DMS114 treated with DMSO at 0.1 percent for 48 hours (cell line): ENCODE data around the gene ATP2C2.
A peak's percentile ranks its signal among the peaks of the same experiment; 100 is the strongest.
"Not testable (repeated sequence)": the region's sequence is repeated elsewhere in the genome, so short reads cannot be mapped to it uniquely, and the experiment has no call there.

Experiments used
- DNase-seq: peaks from one replicate; lab custom pipeline; 2025; ENCODE audit not compliant: unreplicated experiment; lab: John Stamatoyannopoulos, UW

ATP2C2 gene

DNA sequence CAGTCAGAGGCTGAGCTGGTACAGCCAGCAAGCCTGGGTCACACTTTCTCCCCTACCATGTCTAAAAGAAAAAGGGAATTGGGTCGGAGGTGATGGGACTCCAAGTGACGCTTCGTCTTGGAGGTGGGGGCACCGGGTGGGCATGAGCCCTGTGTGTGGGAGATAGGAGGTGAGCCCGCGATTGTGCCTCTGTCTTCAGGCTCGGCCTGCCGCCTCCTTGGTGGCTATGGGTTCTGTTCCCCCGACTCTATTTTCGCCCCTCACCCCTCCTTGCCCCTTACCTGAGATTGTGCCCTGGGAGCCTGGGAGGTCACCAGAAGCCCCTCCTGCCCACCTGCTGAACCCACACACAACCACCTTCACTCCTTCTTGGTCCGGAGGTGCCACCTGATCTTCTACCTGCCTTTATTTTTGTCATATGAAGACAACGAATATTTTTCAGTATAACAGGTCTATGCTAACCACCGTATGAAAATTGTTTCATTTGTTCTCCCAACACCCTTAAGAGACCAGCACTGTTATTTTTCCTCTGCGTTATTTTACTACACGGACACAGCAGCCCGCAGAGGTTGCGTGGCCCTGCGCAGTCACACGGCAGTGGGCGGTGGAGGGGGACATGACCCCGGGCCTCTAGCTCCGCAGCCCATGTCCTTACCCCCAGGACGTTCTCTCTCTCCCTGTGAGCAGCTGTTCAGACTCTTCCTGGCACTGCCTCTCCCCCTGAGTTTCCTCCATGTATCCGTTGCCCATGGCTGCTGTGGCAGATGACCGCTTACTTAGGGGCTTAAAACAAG lies 49.9 kb downstream of the ATP2C2 start:
- DNase-seq: no peak

DNA sequence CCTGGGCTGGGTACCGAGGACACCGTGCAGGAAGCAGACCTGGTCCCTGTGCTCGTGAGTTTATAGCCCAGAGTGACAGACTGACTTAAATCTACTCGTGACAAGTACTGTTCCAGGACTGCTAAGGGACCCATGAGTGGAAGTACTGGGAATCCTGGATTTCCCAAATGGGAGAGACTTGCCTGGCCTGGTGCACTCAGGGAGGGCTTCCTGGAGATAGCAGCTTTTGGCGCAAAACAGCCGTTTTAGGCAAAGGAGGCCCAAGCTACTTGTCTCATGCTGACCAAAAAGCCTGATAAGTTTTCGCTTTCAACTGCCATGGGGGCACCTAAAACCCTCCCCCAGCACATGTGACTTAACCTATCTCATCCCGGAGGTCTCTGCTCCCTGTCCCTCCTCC lies 51.4 kb downstream of the ATP2C2 start:
- no peak for DNase-seq

DNA sequence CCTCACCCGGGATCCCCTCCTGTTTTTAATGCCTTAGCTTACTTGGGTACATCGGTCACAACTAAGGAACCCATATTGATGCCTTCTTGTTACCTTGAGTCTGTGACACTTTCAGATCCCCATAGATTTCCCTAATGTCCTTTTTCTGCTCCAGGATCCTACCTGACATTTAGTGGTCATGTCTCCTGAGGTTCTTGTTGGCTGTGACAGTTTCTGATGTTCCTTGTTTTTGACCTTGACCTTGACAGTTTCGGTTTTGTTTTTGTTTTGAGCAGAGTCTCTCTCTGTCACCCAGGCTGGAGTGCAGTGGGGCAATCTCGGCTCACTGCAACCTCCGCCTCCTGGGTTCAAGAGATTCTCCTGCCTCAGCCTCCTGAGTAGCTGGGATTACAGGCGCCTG lies 52.2 kb downstream of the ATP2C2 start:
- not testable (repeated sequence) for DNase-seq

DNA sequence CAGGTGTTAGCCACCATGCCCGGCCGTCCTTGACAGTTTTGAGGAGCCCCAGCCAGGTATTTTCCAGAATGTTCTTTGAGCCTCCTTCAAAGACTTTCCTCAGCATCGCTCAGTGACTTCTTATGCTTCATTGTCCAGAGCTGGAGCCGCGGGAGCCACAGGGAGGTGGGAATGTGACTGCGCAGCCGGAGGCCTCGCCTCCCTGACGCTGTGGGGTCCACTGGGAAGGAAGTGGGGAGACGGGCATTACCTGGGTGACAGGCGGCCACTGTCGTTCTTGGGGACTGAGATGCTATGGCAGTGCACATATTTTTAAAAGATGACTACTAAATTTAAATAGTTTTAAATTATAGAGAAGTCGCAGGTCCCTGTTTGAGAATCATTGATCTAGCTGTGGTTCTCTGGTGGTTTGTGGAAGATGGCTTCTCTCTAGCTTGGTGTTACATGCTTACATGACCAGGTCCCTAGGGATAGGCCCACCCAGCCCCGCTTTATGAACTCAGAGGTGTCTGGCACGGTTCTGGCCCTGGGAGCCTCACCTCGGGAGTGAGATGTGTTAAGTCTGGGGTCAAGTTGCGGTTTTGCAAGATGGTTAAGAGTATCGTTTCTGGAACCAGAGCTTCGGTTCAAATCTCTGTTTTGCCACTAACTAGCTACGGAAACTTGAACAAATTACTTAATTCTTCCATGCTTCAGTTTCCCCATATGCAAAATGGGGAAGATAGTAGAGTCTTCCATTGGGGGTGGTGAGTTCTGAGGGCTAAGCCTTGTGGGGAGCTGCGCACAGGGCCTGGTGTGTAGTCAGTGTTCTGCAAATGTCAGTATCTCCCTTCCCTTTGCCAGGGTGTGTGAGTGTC lies 53.0 kb downstream of the ATP2C2 start:
- DNase-seq: no peak

DNA sequence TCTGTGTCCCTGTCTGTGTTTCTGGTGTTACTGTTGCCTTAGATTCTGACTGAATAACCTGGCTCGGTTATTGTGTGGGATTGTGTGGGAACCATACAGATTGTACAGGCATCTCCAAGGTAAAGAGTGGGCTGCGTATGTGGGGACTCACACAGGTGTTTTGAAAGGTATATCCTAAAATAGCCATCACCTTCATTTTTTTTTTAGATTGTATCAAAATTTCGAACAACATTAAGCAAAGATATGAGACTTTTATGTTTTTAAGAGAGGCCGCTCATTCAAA lies 53.5 kb downstream of the ATP2C2 start:
- no peak for DNase-seq

DNA sequence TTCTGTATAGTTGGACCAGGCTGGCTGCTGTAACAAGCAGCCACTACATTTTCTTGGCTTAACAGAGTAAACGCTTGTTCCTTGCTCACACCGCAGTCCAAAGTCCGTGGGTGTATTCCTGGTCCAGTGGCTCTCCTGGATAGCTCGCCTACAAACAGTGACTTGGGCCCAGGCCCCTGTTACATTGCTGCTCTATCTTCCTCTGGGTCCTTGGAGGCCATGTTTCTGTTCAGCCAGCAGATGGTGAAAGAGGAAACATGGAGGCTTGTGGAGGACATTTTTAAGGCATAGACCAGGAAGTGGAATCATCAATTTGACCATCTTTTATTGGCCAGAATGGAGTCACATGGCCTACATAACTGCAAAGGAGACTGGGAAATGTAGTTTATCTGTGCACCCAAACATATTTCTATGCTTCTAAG lies 55.1 kb downstream of the ATP2C2 start:
- DNase-seq: peak; percentile 44

DNA sequence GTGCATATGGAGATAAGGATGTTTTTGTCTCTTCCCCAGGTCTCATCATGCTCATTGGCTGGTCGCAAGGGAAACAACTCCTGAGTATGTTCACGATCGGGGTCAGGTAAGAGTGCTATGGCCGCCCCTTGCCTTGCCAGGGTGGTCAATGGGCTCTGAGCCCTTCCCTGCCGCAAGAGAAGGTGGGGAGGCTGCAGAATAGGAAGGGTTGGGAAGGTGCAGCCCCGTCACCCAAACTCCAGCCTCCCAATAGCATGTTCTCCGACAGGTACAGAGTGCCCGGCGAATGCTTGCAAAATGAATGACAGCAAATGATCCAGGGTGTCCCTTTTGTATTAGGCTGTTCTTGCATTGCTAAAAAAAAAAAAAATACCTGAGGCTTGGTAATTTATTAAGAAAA lies 57.4 kb downstream of the ATP2C2 start:
- no peak for DNase-seq

DNA sequence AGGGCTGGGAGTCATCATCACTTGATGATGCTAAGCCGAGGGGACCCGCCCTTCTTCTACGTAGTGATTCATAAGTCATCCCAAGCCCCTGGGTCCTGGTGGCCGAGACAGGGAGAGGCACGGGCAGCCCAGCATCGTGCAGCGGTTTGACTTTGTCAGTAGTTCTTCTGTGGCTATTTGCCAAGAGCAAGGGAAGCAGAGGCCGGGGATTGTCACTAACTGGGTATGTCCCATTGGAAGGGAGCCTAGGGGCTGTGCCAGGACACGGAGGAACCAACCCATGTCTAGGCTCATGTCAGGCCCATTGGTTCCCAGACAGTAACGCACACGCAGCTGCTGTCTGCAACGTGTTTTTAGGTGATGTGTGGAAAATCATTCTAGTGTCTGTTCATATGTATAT lies 58.5 kb downstream of the ATP2C2 start:
- no peak for DNase-seq

DNA sequence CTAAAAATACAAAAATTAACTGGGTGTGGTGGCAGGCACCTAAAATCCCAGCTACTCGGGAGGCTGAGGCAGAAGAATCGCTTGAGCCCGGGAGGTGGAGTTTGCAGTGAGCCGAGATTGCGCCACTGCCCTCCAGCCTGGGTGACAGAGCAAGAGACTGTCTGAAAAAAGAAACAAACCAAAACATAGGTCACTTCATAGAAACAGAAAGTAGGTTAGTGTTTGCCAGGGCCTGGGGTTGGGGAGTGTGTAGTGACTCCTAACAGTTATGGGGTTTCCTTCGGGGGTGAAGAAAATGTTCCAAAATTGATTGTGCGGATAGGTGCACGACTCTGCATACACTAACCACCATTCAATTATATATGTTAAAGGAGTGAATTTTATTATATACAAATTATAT lies 59.2 kb downstream of the ATP2C2 start:
- DNase-seq: no peak

DNA sequence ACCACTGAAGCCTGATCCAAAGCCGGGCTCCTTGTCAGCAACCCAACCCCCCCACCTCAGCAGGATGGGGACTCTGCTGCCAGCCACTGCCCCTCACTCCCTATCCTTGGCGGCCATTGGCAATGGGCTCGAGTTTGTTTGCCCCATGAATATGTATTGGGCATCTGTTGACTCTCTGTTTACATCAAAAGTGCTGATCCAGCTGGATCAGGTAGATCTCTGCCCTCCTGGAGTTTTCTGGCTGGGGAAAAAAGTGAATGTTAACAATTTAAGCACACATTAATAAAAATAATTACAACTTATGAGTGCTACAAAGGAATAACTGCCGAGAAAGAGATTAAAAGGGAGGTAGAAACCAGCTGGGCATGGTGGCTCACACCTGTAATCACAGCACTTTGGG lies 62.5 kb downstream of the ATP2C2 start:
- no peak for DNase-seq

DNA sequence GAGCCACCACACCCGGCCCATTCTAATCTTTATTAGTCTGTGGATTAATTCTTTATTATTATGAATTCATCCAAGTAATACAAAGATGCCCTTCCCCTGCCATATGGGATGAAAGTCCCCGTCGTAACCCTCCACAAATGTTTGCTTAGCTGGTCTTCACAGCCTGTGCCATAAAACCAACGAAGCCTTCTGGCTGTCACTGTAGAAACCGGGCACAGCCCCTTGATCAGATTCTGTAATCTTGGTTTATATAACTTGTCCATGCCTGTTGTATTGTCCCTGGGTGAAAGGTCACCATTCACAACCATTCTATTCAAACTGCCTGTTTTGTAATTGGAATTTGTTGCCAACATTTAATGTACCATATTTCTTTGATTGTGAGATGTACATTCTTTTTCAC lies 66.5 kb downstream of the ATP2C2 start:
- DNase-seq: no peak

DNA sequence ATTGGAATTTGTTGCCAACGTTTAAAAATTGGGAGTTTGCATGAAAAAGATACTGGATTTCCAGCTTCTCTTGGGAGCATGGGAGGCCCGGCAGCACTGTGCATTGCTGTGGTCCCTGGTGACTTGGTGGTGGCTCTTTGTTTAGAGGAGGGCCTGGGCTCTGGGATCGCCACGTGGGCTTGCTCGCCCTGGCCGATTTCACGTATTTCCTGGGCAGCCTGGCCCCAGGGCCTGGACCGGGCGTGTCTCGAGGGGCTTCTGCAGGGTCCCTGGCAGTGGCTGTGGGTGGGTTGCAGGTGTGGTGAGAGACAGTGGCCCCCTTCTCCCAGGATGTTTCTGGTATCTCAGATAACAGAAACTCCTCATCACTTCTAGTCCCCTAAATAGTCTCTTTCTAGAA lies 67.9 kb downstream of the ATP2C2 start:
- no peak for DNase-seq

DNA sequence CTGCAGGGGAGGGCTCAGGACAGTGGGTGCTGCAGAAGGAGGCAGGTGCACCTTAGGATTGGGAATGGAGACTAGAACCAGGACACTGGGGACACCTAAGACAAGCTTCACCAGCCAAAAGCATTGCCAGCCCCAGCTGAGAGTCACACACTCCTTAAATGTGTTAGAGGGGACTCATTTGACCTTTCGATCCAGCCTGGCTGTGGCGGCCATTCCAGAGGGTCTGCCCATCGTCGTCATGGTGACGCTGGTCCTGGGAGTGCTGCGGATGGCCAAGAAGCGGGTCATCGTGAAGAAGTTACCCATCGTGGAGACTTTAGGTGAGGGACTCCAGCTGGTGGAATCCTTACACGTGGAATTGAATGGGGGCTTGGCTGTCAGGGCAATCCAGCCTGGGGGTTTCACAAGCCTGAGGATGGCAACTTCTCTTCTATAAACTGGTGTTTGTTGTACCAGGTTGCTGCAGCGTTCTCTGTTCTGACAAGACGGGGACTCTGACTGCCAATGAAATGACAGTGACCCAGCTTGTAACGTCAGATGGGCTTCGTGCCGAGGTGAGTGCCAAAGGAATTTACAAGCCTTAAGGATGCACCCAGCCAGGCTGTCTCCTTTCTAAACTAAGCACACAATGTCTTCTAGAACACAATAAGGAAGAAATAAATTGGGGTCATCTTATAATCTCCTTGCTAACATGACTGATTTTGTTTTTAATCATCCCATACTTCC lies 70.8 kb downstream of the ATP2C2 start:
- DNase-seq: no peak

DNA sequence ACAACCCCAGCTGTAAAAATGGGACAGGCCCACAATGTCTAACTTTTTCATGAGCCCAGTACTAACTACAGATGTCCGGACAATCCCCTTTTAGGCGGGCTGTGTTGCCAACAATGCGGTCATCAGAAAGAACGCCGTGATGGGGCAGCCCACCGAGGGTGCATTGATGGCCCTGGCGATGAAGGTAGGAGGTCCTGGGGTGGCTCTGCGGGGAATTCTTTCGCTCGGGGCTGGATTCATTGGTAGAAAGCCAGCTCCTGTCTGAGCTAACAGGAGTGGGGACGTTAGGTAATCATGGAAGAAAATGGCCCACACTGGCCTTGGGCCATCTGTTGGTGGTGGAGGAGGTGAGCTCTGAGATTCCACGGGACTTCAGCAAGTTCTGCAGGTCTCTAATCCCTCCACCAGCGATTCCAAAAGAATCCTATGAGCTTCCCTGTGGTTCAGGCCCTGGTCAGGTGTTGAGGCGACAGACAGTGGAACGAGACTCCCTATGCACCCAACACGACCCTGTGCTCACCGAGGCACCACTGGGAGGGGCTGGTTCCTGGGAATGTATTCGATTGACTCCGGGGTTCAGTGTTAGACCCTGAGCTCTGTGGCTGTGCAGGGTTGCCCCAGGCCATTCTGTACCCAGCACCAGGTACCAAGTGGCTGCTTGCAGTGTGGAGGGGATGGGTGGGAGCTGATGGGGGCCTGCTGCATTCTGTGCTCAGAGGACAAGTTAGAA lies 74.2 kb downstream of the ATP2C2 start:
- no peak for DNase-seq

DNA sequence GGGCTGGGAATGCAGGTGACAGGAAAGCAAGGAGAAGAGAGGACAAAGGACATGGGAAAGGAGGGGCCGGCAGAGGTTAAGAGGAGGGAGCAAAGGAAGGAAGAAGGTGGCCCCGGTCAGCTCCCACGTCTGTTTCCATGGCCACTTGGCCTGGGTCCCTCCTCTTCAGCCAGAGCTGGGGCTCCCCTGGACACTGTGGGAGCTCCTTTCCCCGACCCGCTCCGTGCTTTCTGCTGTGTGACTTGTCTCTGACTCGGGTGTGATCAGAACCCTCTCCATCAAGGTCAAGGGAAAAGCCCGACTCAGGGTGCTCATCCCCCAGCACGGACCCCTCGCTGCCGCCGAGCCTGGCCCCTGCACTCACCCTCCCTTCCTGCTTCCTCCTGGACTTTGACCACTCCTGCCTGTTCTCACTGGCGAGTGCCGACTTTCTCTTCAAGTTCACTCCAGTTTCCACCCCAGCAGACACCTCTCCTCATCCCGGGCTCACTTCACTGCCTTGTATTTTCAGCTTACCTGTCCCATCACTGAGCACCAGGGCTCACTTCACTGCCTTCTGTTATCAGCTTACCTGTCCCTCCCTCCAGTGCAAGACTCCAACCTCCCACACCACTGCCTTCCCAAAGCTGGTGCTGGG lies 74.9 kb downstream of the ATP2C2 start:
- DNase-seq: no peak

DNA sequence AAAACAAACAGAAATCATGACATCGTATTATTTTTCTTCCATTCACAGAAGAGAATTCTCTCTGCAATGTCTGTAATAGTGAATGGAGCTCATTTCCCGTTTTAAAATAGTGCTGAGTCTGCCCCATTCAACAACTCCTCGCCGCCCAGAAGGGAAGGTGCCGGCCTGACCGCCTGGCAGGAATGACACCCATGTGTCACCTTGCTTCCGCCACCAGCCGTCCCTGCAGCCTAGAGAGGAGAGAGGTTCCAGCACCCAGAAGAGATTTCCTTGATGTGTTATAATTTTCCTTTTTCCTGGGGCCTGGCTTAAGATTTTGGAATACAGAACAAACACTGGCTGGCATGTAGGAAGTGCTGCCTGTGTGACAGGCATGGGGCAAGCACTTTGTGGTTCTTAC lies 76.1 kb downstream of the ATP2C2 start:
- no peak for DNase-seq

DNA sequence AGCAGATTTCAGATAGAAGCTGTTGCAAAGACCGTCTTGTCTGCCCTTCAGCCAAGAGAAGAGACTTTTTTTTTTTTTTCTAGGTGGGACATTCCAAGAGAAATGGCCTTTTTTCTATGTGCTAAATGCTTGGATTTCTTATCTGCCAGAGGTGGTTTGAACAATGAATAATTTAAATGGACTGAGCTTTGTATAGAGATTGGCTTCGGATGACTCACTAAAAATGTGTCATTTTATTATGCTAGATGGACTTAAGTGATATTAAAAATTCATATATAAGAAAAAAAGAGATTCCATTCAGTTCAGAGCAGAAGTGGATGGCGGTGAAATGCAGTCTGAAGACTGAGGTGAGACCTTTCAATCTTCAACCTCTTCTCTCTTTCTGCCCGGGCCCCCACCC lies 77.7 kb downstream of the ATP2C2 start:
- no peak for DNase-seq

DNA sequence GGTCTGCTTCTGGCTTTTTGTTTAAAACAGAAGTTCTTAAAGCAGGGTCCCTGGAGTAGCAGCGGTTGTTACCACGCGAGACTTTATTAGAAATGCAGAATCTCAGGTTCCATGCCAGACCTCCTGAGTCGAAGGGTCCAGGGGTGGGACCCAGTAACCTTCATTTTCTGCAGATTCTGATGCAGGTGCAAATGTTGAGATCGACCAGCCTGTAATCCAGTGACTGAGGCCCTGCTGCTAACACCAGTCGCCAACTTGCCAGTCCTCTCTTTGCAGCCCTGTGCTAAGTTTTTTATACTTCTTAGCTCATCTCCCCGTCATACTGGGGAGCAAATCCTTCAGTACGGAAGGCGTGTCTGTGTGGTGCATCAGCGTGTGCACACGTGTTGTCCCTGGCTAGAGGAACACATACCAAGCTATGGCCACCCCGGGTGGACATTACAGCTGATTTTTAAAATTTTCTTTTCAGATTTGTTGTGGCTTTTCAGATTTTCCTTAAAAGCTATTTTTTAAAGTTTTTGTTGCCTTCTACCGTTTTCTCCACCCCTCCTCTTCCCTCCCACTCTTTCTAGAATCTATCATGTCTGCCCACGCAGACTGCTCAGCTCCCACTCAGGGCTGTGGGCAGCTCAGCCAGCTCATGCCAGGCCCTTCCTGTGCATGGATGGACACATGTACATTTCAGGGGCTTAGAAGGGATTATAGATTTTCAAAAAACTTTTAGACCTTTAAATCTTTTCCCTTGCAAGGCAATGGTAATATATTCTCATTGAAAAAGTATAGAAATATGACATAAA lies 78.5 kb downstream of the ATP2C2 start:
- DNase-seq: no peak

DNA sequence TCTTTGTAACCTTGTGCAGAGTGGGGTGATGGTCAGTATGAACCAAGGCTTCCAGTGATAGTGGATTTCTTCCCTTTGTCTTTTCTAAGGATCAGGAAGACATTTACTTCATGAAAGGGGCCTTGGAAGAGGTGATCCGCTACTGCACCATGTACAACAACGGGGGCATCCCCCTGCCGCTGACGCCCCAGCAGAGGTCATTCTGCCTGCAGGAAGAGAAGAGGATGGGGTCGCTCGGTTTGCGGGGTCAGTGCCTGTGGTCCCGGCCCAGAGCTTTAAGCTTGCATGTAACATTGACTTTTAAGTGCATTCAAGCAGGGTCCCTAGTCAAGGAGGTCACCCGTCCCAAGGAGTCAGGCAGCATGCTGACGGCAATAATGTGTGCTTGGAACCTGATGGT lies 80.1 kb downstream of the ATP2C2 start:
- no peak for DNase-seq
